GM12873 (cell line): ENCODE measurements around the gene MAGI2.

ENCODE experiments used
- TF ChIP-seq, protein P1 (sequence below): IDR thresholded peaks from 2 replicates; pipeline ENCODE4 v1.5.1; 2012; ENCODE audit warnings: low read depth, mild to moderate bottlenecking, moderate library complexity, low read length, control low read depth; ENCODE audit not compliant: insufficient read depth; ENCODE audit errors: missing control alignments

Gene MAGI2

DNA sequence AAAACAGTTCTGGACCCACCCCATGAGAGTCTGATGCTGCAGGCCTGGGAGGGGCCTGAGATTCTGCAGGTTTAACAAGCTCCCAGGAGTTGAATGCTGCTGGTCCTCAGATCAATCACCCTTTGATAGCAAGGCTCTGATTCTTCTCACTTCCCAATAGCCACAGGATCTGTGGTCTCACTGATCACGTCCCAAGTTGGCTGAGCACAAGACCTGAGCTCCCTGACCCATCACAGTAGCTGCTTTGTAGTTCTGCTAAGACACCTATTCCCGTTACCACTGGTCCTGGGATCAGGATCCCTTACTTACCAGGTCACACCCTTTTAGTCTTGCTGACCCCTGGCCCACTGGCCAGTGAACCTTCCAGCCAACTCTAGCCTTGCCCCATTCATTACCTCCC lies 1282.1 kb downstream of the MAGI2 start:
- TF ChIP-seq, protein P1, sequence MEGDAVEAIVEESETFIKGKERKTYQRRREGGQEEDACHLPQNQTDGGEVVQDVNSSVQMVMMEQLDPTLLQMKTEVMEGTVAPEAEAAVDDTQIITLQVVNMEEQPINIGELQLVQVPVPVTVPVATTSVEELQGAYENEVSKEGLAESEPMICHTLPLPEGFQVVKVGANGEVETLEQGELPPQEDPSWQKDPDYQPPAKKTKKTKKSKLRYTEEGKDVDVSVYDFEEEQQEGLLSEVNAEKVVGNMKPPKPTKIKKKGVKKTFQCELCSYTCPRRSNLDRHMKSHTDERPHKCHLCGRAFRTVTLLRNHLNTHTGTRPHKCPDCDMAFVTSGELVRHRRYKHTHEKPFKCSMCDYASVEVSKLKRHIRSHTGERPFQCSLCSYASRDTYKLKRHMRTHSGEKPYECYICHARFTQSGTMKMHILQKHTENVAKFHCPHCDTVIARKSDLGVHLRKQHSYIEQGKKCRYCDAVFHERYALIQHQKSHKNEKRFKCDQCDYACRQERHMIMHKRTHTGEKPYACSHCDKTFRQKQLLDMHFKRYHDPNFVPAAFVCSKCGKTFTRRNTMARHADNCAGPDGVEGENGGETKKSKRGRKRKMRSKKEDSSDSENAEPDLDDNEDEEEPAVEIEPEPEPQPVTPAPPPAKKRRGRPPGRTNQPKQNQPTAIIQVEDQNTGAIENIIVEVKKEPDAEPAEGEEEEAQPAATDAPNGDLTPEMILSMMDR = no peak

- TF ChIP-seq, protein P1 = no peak
Observed at GRCh38 chr7:78170815-78171214, 1282.7 kb downstream of the MAGI2 start.

DNA sequence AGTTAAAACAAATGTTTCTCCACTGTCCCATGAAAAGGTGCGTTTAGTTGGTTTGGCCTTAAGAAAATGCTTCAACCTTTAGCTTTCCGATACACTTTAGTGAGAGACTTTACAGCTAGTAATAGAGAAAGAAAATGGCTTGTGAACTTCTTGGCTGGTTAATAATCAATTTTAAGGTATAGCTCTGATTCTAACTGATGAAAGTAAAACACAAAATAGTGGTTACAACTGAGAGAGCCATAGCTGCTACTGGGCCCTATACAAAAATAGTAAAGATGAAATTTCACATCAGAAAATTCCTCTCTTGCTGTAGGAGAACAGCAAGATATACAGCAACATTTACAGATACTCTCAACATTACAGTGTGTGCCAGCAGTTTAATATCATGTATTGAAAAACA lies 1283.5 kb downstream of the MAGI2 start:
- TF ChIP-seq, protein P1 = no peak

DNA sequence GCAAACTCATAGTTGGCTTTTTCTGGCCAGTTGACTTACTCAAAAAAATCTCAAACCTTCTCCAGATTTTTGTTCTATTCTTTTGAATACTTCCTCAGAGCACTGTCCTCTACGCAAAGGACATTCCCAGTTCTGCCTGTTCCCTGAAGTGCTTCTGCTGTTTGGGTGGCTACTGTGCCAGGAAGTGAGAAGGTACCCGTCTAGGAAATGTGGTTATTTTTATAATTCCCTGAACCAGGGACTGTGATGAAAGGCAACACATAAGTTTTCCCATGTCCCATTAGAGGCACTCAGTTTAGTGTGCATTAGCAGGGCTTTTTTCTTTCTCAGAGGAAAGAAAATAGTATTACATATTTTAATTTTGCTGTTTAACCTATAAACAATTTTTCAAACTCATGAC lies 1284.6 kb downstream of the MAGI2 start:
- TF ChIP-seq, protein P1 = no peak

DNA sequence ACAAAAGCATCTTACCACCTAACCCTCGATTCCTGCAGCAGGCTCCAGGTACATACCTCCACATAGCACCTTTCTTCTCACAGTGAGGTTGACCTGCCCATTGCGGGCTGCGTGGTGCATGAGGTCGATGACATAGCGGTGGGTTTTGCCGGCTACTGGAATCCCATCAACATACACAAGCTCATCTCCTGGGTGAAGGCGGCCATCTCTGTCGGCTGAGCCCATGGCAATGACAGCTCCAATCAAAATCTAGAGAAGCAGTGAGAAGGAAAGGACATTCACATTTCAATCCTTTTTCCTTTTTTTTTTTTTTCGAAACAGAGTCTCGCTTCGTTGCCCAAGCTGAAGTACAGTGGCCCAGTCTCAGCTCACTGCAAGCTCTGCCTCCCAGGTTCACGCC lies 1285.6 kb downstream of the MAGI2 start:
- TF ChIP-seq, protein P1 = no peak

DNA sequence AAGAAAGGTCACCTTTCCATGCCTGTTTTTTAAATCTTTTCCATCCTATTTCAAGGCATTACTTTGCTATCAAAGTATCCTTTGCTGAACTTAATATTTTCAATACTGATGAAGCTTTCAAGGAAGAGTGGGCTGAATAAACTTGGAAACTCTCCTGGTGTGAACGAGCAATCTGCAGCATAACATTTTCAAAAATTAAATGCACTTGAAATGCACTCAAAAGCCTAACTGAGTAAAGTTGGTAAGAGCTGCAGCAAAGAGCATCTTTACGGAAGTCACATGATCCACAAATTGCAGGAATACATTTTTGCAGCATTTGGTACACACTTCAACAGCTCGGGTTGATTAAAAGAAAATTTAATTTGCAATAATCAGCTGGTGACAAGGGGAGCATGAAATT lies 1287.6 kb downstream of the MAGI2 start:
- TF ChIP-seq, protein P1 = no peak

DNA sequence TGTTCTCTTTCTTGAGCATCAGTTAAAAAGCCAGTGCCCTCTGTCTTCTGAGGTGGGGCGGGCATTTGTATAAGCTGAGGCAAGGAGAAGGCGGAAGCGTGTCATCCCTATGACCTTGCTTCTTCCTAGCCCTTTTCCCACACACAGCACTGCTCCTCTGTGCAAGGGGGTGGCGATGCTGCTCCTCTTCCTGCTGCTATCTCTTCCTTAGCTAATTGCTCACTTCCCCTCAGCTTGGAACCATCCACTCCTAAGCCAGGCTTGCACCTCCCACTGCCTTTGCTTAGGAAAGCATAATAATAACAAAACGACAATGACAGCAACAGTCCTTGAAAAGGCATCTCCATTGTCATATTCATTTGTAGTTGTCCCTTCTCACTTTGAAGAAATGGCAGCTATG lies 1288.0 kb downstream of the MAGI2 start:
- TF ChIP-seq, protein P1 = no peak
